Hepatocyte (in vitro differentiated cells): ENCODE measurements around the gene EEF1A1. TPM values are rescaled to one million over a fixed set of nuclear protein-coding genes. Genes with fewer than 3 reads are reported as not detected.

Experiments
- DNase-seq: peaks from one replicate; pipeline ENCODE4 v3.0.0-alpha.2; 2016; ENCODE audit warnings: low spot score
- H2AFZ ChIP-seq: fragments of 200-600 bp; sonication (generic); 2 replicates; pipeline ENCODE4 v1.6.0; 2016; ENCODE audit warnings: antibody characterized with exemption, mild to moderate bottlenecking
- H3K27ac ChIP-seq: fragments of 200-600 bp; sonication (generic); 2 replicates; pipeline ENCODE4 v1.5.1; 2016; ENCODE audit warnings: mild to moderate bottlenecking
- H3K27me3 ChIP-seq: fragments of 200-600 bp; sonication (generic); 2 replicates; pipeline ENCODE4 v1.6.1; 2016
- H3K36me3 ChIP-seq: fragments of 200-600 bp; sonication (generic); replicated peaks from 2 replicates; pipeline ENCODE4 v1.5.1; 2016; ENCODE audit warnings: low read depth; ENCODE audit not compliant: insufficient read depth
- H3K4me1 ChIP-seq: fragments of 200-600 bp; sonication (generic); 2 replicates; pipeline ENCODE4 v1.5.1; 2016; ENCODE audit warnings: mild to moderate bottlenecking, moderate library complexity; ENCODE audit not compliant: insufficient read depth
- H3K4me2 ChIP-seq: fragments of 200-600 bp; sonication (generic); 2 replicates; pipeline ENCODE4 v1.6.0; 2016
- H3K4me3 ChIP-seq: fragments of 200-600 bp; sonication (generic); 2 replicates; pipeline ENCODE4 v1.5.1; 2016; ENCODE audit warnings: mild to moderate bottlenecking
- H3K79me2 ChIP-seq: fragments of 200-600 bp; sonication (generic); 2 replicates; pipeline ENCODE4 v1.6.0; 2017; ENCODE audit warnings: mild to moderate bottlenecking
- H3K9me2 ChIP-seq: fragments of 200-600 bp; sonication (generic); replicated peaks from 2 replicates; pipeline ENCODE4 v1.6.0; 2017; ENCODE audit warnings: mild to moderate bottlenecking; ENCODE audit not compliant: insufficient read depth
- H3K9me3 ChIP-seq: fragments of 200-600 bp; sonication (generic); 2 replicates; pipeline ENCODE4 v1.5.1; 2016; ENCODE audit warnings: low read depth, mild to moderate bottlenecking
- H4K20me1 ChIP-seq: fragments of 200-600 bp; sonication (generic); 2 replicates; pipeline ENCODE4 v1.6.0; 2016; ENCODE audit warnings: mild to moderate bottlenecking; ENCODE audit not compliant: insufficient read depth, poor library complexity, severe bottlenecking
- CTCF ChIP-seq: fragments of 200-600 bp; sonication (generic); IDR thresholded peaks from 2 replicates; pipeline ENCODE4 v1.5.1; 2016; ENCODE audit warnings: antibody characterized with exemption, mild to moderate bottlenecking; ENCODE audit not compliant: poor library complexity
- EZH2 ChIP-seq: fragments of 200-600 bp; sonication (generic); IDR thresholded peaks from 2 replicates; pipeline ENCODE4 v1.6.1; 2016; ENCODE audit warnings: antibody characterized with exemption, mild to moderate bottlenecking, borderline replicate concordance
- EZH2phosphoT487 ChIP-seq: fragments of 200-600 bp; sonication (generic); IDR thresholded peaks from one replicate; pipeline ENCODE4 v1.6.1; 2018; ENCODE audit warnings: antibody characterized with exemption, mild to moderate bottlenecking, low read depth, moderate library complexity; ENCODE audit not compliant: unreplicated experiment, severe bottlenecking
- WGBS: methylation state at CpG from one replicate; pipeline ENCODE4 v1.1.6; 2016; ENCODE audit warnings: low lambda C conversion rate; ENCODE audit errors: missing lambda C conversion rate; 5-methylcytosine and 5-hydroxymethylcytosine counted together
- polyA plus RNA-seq: library from polyadenylated mRNA; unstranded; fragments of >200 nt; fragmentation: Nextera tagmentation; extraction: Ambion mirVana; gene quantifications from 2 replicates; pipeline ENCODE4 v1.2.1, GENCODE V29; 2016
- total RNA-seq: library from RNA; depleted of rRNA; stranded (reverse); fragments of >200 nt; gene quantifications from 2 replicates; pipeline ENCODE4 v1.2.3, GENCODE V29; 2014

EEF1A1 gene
- total and polyA plus RNA-seq, 2 experiments from 2014 or later, result 2,627 to 11,226 TPM

GRCh38 chr6:73537677-73538076 is 16.8 kb upstream of the EEF1A1 start:
- Histone ChIP-seq H2AFZ (no peak overlapping the region), H3K27me3 (no peaks in the 10 kb centered on the region), H3K36me3 (no peaks in the 10 kb centered on the region), H3K4me3 (no peak overlapping the region), H3K27ac (no peak overlapping the region), H3K4me1 (no peaks in the 10 kb centered on the region), H3K79me2 (no peaks in the 10 kb centered on the region), H3K9me2 (no peaks in the 10 kb centered on the region), H4K20me1 (no peaks in the 10 kb centered on the region), H3K4me2 (no peak overlapping the region), H3K9me3 (no peaks in the 10 kb centered on the region)
- WGBS, result 95% methylated on average over 3 of the region's 3 CpGs
- DNase-seq, result no peak
- no peak for TF ChIP-seq CTCF
- no peak for TF ChIP-seq EZH2
- TF ChIP-seq EZH2phosphoT487, result no peak

GRCh38 chr6:73534628-73535027 is 13.8 kb upstream of the EEF1A1 start:
- TF ChIP-seq EZH2phosphoT487 (no peak), CTCF (no peak), EZH2 (no peak)
- no peaks in the 10 kb centered on the region for H3K36me3 ChIP-seq
- H4K20me1 ChIP-seq, result no peaks in the 10 kb centered on the region
- no peaks in the 10 kb centered on the region for H3K9me2 ChIP-seq
- H3K27me3 ChIP-seq, result no peaks in the 10 kb centered on the region
- H3K4me3 ChIP-seq, result no peak overlapping the region
- 92% methylated on average over 2 of the region's 2 CpGs for WGBS
- no peaks in the 10 kb centered on the region for H3K79me2 ChIP-seq
- H3K4me1 ChIP-seq, result no peaks in the 10 kb centered on the region
- H3K4me2 ChIP-seq, result no peak overlapping the region
- H3K9me3 ChIP-seq, result no peaks in the 10 kb centered on the region
- no peak for DNase-seq
- H2AFZ ChIP-seq, result no peak overlapping the region
- no peak overlapping the region for H3K27ac ChIP-seq

- Histone ChIP-seq H3K4me3 (no peak overlapping the region), H3K9me3 (no peaks in the 10 kb centered on the region), H3K27me3 (no peaks in the 10 kb centered on the region), H2AFZ (no peak overlapping the region), H3K36me3 (no peaks in the 10 kb centered on the region), H3K4me2 (no peak overlapping the region), H3K4me1 (no peaks in the 10 kb centered on the region), H3K79me2 (no peaks in the 10 kb centered on the region), H4K20me1 (no peaks in the 10 kb centered on the region), H3K9me2 (no peaks in the 10 kb centered on the region), H3K27ac (no peak overlapping the region)
- TF ChIP-seq EZH2phosphoT487 (no peak), EZH2 (no peak), CTCF (no peak)
- WGBS, result 94% methylated on average over 3 of the region's 3 CpGs
- no peak for DNase-seq
These were observed 11.5 kb upstream of the EEF1A1 start for GRCh38 chr6:73532293-73532692.

GRCh38 chr6:73528897-73529296 is 8.1 kb upstream of the EEF1A1 start:
- H3K4me2 ChIP-seq, result no peak overlapping the region
- TF ChIP-seq EZH2phosphoT487, result no peak
- TF ChIP-seq EZH2, result no peak
- no peak for TF ChIP-seq CTCF
- no peaks in the 10 kb centered on the region for H3K4me1 ChIP-seq
- DNase-seq, result no peak
- no peak overlapping the region for H2AFZ ChIP-seq
- H3K79me2 ChIP-seq, result no peaks in the 10 kb centered on the region
- WGBS, result 80% methylated on average over 7 of the region's 7 CpGs
- H3K27ac ChIP-seq, result no peak overlapping the region
- H3K36me3 ChIP-seq, result no peaks in the 10 kb centered on the region
- H3K4me3 ChIP-seq, result no peak overlapping the region
- H3K27me3 ChIP-seq, result no peaks in the 10 kb centered on the region
- no peaks in the 10 kb centered on the region for H3K9me2 ChIP-seq
- H3K9me3 ChIP-seq, result no peaks in the 10 kb centered on the region
- H4K20me1 ChIP-seq, result no peaks in the 10 kb centered on the region
